HuH-7.5 (cell line): Measurements from ENCODE around the gene PNMT.
A peak's percentile ranks its signal among the peaks of the same experiment; 100 is the strongest.

Experiments used
- DNase-seq: peaks from one replicate; pipeline ENCODE4 v3.0.0; 2011; ENCODE audit warnings: low spot score

PNMT gene

GRCh38 chr17:39633570-39634183, 34.6 kb upstream of the PNMT start:
- no peak for DNase-seq

- DNase-seq = peak; percentile 63
These were observed 33.8 kb upstream of the PNMT start for GRCh38 chr17:39634384-39634871.

GRCh38 chr17:39635614-39636176, 32.6 kb upstream of the PNMT start:
- DNase-seq = no peak

- no peak for DNase-seq
These were observed 31.7 kb upstream of the PNMT start for GRCh38 chr17:39636587-39636926.

GRCh38 chr17:39636927-39637736, 31.1 kb upstream of the PNMT start, which contains the start of gene STARD3:
Gene STARD3, plus strand, starts transcription at chr17:39637144. Its CDS starts 16,388 bp downstream, at chr17:39653532.
- peak; percentile 92 for DNase-seq

GRCh38 chr17:39638317-39638716, 29.9 kb upstream of the PNMT start:
- no peak for DNase-seq

GRCh38 chr17:39639043-39639442, 29.2 kb upstream of the PNMT start:
- DNase-seq = no peak

GRCh38 chr17:39639566-39640458, 28.4 kb upstream of the PNMT start:
- DNase-seq = no peak

GRCh38 chr17:39640591-39641031, 27.6 kb upstream of the PNMT start:
- DNase-seq = no peak

GRCh38 chr17:39641097-39641496, 27.2 kb upstream of the PNMT start:
- no peak for DNase-seq

GRCh38 chr17:39641883-39642282, 26.4 kb upstream of the PNMT start:
- DNase-seq = no peak

GRCh38 chr17:39642291-39643074, 25.8 kb upstream of the PNMT start:
- no peak for DNase-seq

- DNase-seq = no peak
These were observed 25.0 kb upstream of the PNMT start for GRCh38 chr17:39643271-39643670.

GRCh38 chr17:39647256-39647655, 21.0 kb upstream of the PNMT start:
- DNase-seq = no peak

- DNase-seq = no peak
These were observed 19.5 kb upstream of the PNMT start for GRCh38 chr17:39648616-39649366.

- DNase-seq = no peak
These were observed 18.1 kb upstream of the PNMT start for GRCh38 chr17:39650121-39650579.

- DNase-seq = no peak
These were observed 16.2 kb upstream of the PNMT start for GRCh38 chr17:39651923-39652586.

GRCh38 chr17:39652587-39653315, 15.5 kb upstream of the PNMT start:
- DNase-seq = no peak

- DNase-seq = no peak
These were observed 15.0 kb upstream of the PNMT start for GRCh38 chr17:39653316-39653661.
